Brain microvascular endothelial cell (primary cell): ENCODE results near the gene LEMD1.
A peak's percentile ranks its signal among the peaks of the same experiment; 100 is the strongest.

Experiments
- DNase-seq: peaks from one replicate; pipeline ENCODE4 v3.0.0-alpha.2; 2020
- H3K27ac ChIP-seq: fragments of 250-450 bp; sonication (Bioruptor Pico); 2 replicates; pipeline ENCODE4 v1.5.1; 2020; ENCODE audit warnings: mild to moderate bottlenecking, moderate library complexity
- H3K27me3 ChIP-seq: fragments of 250-450 bp; sonication (Bioruptor Pico); replicated peaks from 2 replicates; pipeline ENCODE4 v1.5.1; 2020; ENCODE audit warnings: mild to moderate bottlenecking
- H3K36me3 ChIP-seq: fragments of 250-450 bp; sonication (Bioruptor Pico); replicated peaks from 2 replicates; pipeline ENCODE4 v1.5.1; 2020; ENCODE audit warnings: mild to moderate bottlenecking
- H3K4me3 ChIP-seq: 2 replicates; pipeline ENCODE4 v1.5.1; 2011; ENCODE audit warnings: low read depth, mild to moderate bottlenecking, control low read depth, low read length, moderate library complexity
- CTCF ChIP-seq: IDR thresholded peaks from 2 replicates; pipeline ENCODE4 v1.5.1; 2011; ENCODE audit warnings: low read depth, mild to moderate bottlenecking, moderate library complexity, low read length, control low read depth, inconsistent platforms; ENCODE audit errors: missing control alignments
- in situ Hi-C: cut with HindIII; loops from 2 replicates; pipeline ENCODE4 v1.10.0; 2017; ENCODE audit warnings: low sequenced_read_pairs, low pct_ligation_motif_present

LEMD1 gene

DNA sequence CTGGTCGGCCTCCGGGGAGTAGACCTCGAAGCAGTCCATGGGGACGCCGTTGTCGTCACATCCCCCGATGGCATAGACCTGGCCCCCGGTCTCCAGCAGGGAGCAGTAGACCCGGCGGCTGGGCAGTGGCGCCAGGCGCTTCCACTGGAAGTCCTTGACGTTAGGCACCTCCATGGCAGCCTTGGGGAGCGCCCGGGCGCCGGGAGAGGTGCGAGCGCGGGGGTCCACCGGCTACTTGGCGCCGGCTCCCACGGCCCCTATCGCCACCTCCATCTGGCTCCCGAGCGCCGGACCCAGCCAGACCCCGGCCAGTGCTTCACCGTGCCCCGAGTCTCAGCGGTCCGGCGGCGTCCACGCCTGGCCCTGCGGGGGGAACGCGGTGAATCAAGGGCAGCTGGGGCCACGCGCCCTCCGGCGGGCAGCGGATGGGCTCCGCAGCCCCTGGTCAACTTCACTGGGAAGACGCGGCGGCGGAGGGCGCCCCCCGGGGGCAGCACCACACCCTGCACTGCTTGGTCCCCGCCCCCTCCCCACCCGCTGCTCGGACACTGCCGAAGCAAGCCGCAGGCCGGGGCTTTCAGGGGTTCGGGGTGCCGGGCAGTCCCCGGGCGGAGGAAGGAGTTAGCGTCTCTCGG is 78.3 kb downstream of the LEMD1 start:
- Histone ChIP-seq H3K4me3 (peak overlapping the region; percentile 27), H3K36me3 (no peaks in the 10 kb centered on the region), H3K27ac (no peak overlapping the region), H3K27me3 (peaks cover 45% of the 10 kb centered on the region)
- peak; percentile 46 for TF ChIP-seq CTCF
- DNase-seq, result no peak
- in situ Hi-C loops, result no loop called here

DNA sequence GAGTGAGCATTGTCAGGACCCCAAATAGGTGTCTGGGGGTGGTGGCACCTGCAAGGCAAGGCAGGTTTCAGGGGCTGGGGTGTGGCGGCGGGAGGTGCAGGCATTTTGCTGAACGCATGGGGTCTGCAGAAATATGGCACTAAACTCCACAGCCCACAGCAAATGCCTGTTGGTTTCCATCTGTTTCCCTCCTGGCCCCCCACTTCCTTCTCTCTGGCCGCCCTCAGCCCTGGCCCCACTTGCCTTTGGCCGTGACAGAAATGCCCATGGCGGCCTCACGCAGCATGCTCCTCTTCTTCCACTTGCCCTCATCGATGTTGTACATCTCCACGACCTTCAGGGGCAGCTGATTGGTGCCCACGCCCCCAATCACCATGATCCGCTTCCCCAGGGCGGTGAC is 78.9 kb downstream of the LEMD1 start:
- Histone ChIP-seq H3K36me3 (no peaks in the 10 kb centered on the region), H3K4me3 (no peak overlapping the region)

GRCh38 chr1:205340676-205341075 is 81.2 kb downstream of the LEMD1 start:
- Histone ChIP-seq H3K4me3 (no peak overlapping the region), H3K27me3 (peaks cover 37% of the 10 kb centered on the region), H3K27ac (no peak overlapping the region), H3K36me3 (no peaks in the 10 kb centered on the region)
- TF ChIP-seq CTCF, result no peak
- no peak for DNase-seq
- in situ Hi-C loops, result no loop called here

More for the DNA sequence above, 78.9 kb downstream of the LEMD1 start:
- H3K27me3 ChIP-seq, result peaks cover 39% of the 10 kb centered on the region
- DNase-seq, result no peak
- H3K27ac ChIP-seq, result no peak overlapping the region
- TF ChIP-seq CTCF, result no peak
- in situ Hi-C loops, result no loop called here

- Histone ChIP-seq H3K36me3 (no peaks in the 10 kb centered on the region), H3K4me3 (no peak overlapping the region), H3K27me3 (peaks cover 27% of the 10 kb centered on the region), H3K27ac (no peak overlapping the region)
- DNase-seq, result peak; percentile 52
- no peak for TF ChIP-seq CTCF
- in situ Hi-C loops, result no loop called here
Measured at GRCh38 chr1:205339717-205340116, 82.1 kb downstream of the LEMD1 start.

DNA sequence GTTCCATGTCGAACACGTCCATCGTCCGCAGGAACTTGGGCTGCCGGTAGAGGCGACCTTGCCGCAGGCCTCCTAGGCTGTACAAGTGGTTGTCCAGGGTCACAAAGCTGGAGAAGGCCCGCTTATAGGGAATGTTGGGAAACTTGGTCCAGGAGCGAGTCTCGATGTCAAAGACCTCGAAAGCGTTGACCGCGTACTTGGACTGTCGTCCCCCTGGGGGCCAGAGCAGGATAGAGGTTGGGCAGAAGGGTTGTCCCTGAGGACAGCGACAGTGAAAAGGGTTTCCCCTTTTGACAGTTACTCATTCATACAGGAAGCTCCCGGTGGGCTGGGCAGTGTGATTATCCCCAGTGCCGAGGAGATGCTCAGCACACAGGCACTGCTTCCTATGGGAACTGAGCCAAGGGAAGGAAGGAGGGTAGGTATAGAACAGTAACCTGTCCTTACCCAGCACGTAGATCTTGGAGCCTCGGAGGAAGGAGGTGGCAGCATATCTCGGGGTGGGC is 82.6 kb downstream of the LEMD1 start:
- H3K4me3 ChIP-seq, result no peak overlapping the region
- H3K36me3 ChIP-seq, result no peaks in the 10 kb centered on the region
- TF ChIP-seq CTCF, result no peak
- no peak for DNase-seq
- peaks cover 23% of the 10 kb centered on the region for H3K27me3 ChIP-seq
- no peak overlapping the region for H3K27ac ChIP-seq
- in situ Hi-C loops, result no loop called here

DNA sequence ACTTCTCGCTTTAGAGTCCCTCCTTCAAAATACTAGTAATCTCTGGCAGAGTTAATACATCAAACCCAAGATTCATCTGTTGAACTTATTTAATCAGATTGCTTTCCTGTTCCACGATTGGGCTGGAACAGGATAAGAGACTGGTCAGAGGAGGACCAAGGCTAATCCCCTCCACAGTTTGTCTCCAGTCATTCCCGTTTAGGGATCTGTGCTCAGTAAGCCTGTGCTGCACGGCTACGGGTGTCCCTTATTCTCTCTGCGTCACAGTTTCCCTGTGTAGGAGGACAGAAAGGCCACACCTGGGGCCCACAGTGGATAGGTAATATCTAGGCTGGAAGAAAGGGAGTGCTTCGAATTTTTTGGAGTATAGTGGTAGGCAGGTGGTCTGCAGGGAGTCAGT is 83.8 kb downstream of the LEMD1 start:
- no peak for TF ChIP-seq CTCF
- Histone ChIP-seq H3K27me3 (peaks cover 10% of the 10 kb centered on the region), H3K4me3 (no peak overlapping the region), H3K27ac (no peak overlapping the region), H3K36me3 (no peaks in the 10 kb centered on the region)
- in situ Hi-C loops, result no loop called here
- no peak for DNase-seq
